ENCODE measurements around the gene AEBP1. TPM values are rescaled to one million over a fixed set of nuclear protein-coding genes. Genes with fewer than 3 reads are reported as not detected.

The AEBP1 gene
- total RNA-seq, 1 donor from 2014 or later = 1,349 TPM

GRCh38 chr7:44149571-44150465 lies 45.7 kb downstream of the AEBP1 start:
- no peaks in the 10 kb centered on the region for H3K9me3 ChIP-seq
- H3K27ac ChIP-seq = no peak overlapping the region
- intact Hi-C loops (cut with DNase I) = no loop called here
- DNase-seq (ENCODE audit: low spot score in 2 of 2) = no peak
- peaks cover 0 to 8% of the 10 kb centered on the region in 2 donors for H3K4me1 ChIP-seq
- no peaks in the 10 kb centered on the region for H3K36me3 ChIP-seq
- H3K27me3 ChIP-seq = no peaks in the 10 kb centered on the region
- TF ChIP-seq, protein P1, sequence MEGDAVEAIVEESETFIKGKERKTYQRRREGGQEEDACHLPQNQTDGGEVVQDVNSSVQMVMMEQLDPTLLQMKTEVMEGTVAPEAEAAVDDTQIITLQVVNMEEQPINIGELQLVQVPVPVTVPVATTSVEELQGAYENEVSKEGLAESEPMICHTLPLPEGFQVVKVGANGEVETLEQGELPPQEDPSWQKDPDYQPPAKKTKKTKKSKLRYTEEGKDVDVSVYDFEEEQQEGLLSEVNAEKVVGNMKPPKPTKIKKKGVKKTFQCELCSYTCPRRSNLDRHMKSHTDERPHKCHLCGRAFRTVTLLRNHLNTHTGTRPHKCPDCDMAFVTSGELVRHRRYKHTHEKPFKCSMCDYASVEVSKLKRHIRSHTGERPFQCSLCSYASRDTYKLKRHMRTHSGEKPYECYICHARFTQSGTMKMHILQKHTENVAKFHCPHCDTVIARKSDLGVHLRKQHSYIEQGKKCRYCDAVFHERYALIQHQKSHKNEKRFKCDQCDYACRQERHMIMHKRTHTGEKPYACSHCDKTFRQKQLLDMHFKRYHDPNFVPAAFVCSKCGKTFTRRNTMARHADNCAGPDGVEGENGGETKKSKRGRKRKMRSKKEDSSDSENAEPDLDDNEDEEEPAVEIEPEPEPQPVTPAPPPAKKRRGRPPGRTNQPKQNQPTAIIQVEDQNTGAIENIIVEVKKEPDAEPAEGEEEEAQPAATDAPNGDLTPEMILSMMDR (IDR thresholded peaks at IDR 0.05) = no peak
- no peak overlapping the region for H3K4me3 ChIP-seq

GRCh38 chr7:44150466-44150832 lies 46.3 kb downstream of the AEBP1 start:
- Histone ChIP-seq H3K4me3 (no peak overlapping the region), H3K27me3 (no peaks in the 10 kb centered on the region), H3K4me1 (peaks cover 0 to 4% of the 10 kb centered on the region in 2 donors), H3K27ac (no peak overlapping the region), H3K9me3 (no peaks in the 10 kb centered on the region), H3K36me3 (no peaks in the 10 kb centered on the region)
- intact Hi-C loops (cut with DNase I) = no loop called here
- TF ChIP-seq, protein P1 (IDR thresholded peaks at IDR 0.05) = no peak
- no peak for DNase-seq (ENCODE audit: low spot score in 2 of 2)

DNA sequence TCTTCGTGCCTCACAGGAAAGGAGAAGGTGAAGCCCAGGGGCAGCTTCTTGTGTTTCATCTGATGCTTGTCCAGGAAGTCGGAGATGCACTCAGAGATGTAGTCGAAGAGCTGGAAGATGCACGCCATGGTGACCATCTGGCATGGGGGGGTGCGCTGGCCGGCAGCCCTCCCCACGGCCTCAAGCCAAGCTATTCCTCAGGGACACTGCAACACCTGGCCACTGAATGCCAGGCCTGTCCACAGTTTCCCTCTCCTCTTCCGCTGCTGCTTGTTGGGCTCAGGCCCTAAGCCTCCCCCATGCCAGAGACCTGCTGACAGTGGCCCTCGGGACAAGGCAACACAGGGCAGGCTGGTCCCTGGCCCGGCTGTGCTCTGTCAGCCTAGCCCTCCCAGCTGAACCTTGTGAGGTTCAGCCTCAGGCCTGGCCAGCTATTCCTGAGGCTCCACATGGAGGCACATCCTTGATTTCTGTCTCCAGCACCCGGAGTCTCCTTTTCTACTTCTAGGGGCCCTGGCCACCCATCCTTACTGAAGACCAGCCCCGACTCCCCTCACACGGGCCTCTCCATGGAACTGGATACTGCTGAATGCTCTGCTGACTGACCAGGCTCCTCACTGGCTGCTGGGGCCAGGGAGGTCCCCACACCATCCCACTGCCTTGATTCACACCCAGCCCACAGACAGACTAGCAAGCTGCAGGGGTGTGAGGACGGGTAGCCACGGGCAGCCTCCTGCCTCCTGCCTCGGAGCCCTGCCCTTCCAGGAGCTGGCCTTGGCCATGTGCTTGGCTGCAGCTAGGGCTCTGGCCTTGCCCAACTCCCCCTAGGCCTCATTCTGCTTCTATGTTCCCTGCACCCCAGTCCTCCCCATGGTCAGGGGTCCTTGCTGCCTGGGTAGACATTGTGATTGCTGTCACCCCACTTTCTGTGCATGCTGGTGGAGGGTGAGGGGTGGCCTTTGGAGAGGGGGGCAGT lies 47.1 kb downstream of the AEBP1 start:
- Histone ChIP-seq H3K27me3 (no peaks in the 10 kb centered on the region), H3K27ac (no peak overlapping the region), H3K36me3 (no peaks in the 10 kb centered on the region), H3K4me1 (no peaks in the 10 kb centered on the region), H3K4me3 (no peak overlapping the region), H3K9me3 (no peaks in the 10 kb centered on the region)
- no peak for DNase-seq (ENCODE audit: low spot score in 2 of 2)
- TF ChIP-seq, protein P1 (IDR thresholded peaks at IDR 0.05) = no peak
- intact Hi-C loops (cut with DNase I) = no loop called here

DNA sequence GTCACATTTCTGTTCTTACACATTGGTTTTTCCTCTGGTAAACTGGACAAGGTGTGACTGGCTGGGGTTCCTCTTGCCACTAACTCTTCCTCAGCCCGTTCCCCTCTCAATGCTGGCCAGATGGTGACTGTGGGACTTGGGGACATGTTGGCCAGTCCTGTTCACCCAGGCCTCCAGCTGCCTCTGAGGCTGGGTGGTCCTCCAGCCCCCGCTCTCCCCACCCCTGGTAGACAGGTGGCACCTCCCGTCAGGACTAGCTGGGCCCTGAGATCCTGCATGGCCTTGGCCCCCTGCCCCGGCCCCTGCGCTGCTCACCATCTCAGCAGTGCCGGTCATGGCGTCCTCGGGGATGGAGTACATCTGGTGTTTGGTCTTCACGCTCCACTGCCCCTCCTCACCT lies 47.8 kb downstream of the AEBP1 start:
- Histone ChIP-seq H3K27ac (no peak overlapping the region), H3K9me3 (no peaks in the 10 kb centered on the region), H3K27me3 (no peaks in the 10 kb centered on the region), H3K36me3 (no peaks in the 10 kb centered on the region), H3K4me3 (no peak overlapping the region), H3K4me1 (no peaks in the 10 kb centered on the region)
- intact Hi-C loops (cut with DNase I) = no loop called here
- DNase-seq (ENCODE audit: low spot score in 2 of 2) = no peak
- TF ChIP-seq, protein P1 (IDR thresholded peaks at IDR 0.05) = no peak

DNA sequence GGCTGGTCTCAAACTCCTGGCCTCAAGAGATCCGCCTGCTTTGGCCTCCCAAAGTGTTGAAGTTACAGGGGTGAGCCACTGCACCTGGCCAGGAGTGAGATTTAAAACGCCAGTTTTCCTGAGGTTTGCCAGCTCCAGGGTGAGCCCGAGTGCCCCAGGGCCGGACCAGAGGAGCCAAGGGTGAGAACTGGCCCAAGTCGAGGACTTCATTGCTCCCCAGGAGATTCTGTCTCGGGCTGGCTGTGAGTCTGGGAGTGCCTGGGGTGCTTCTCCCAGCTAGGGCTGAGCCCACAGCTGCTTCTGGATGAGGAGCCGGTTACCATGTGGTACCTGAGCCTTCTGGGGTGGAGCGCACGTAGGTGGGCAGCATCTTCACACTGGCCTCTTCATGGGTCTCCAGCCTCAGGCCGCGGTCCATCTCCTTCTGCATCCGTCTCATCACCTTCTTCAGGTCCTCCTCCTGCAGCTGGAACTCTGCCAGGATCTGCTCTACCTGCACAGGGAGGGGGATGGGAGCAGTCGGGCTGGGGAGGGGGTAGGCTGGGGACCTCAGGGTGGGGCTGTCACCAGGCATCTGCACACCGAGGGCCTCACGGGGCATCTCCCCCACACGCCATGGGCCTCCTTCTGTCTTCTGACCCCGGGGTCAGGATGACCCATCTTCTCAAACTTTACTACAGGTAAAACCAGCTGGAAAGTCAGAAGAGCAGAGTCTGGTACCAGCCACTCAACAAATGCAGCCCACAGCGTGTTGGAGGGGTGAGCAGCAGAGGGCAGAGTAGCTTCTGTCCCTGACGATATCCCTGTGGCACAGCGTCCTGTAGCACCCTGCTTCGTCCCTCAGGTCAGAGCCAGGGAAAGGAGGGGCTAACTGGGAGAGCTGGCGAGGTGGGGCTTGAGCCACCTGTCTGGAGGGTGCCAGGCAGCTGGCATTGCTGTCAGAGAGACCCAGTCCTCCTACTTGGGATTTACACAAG lies 49.1 kb downstream of the AEBP1 start:
- TF ChIP-seq, protein P1 (IDR thresholded peaks at IDR 0.05) = no peak
- no peak for DNase-seq (ENCODE audit: low spot score in 2 of 2)
- no peaks in the 10 kb centered on the region for H3K36me3 ChIP-seq
- intact Hi-C loops (cut with DNase I) = no loop called here
- H3K27me3 ChIP-seq = no peaks in the 10 kb centered on the region
- no peak overlapping the region for H3K4me3 ChIP-seq
- no peak overlapping the region for H3K27ac ChIP-seq
- H3K9me3 ChIP-seq = no peaks in the 10 kb centered on the region
- no peaks in the 10 kb centered on the region for H3K4me1 ChIP-seq

Data from ascending aorta (tissue), 2 donors.